GM21390 (cell line): ENCODE results near the gene ARL6IP6.

ENCODE experiments used
- ATAC-seq: cut with Tn5 transposase; IDR thresholded peaks from one replicate; pipeline ENCODE4 v1.9.1; 2021; ENCODE audit not compliant: unreplicated experiment

The ARL6IP6 gene

DNA sequence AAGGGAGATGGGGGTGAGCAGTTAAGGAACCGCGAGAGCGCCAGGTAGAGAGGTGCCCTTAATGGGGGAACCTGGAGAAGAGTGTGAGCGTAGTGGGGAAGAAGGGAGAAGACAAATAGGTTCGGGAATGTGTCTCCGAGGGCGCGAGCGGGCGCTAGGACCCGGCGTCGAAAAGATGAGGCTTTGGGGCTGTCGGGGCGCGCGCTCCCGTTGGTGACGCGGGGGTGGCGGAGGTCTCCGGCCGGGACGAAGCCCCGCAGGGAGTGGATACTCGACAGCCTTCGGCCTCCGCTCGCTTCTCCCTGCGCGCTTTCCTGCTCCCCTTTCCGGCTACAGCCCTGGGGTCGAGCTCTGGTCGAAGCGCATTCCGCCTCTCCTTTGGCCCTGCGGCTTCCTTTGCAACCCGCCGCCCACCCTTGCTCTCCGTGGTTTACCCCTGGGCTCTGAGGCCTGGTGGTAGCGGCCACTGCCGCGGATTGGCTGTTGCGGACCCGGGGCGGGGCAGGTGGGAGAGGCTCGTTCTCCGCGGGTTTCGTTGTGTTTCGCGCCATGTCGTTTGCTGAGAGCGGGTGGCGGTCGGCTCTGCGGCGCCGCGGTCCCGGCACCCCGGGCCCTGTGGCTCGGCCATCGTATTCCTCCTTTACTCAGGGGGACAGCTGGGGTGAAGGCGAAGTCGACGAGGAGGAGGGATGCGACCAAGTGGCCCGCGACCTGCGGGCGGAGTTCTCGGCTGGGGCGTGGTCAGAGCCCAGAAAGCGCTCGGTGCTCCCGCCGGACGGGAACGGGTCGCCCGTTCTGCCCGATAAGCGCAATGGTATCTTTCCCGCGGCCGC is at the start of gene ARL6IP6:
Gene ARL6IP6, plus strand, starts transcription at position 545 of the 833 bp plus-strand sequence. Its CDS starts 5 bp downstream, at position 550.
- ATAC-seq = peak; percentile 68

DNA sequence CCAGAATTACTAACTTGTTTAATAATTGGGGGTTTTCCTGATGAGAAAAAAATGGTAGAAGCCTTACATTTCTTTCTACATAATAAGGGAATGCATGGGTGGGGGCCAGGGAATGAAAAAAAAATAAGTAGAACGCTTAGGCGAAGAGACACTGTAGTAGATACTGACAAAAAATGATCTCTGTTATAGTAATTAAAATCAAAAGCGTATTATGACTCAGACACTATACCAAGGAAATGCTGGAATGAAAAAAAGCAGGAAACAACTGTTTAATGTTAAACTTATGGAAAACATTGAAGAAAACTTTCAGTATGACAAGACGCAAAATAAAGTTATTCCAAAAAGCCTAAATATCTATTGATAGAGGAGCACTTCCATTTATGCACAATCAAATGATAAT is 44.1 kb upstream of the ARL6IP6 start:
- ATAC-seq = no peak

DNA sequence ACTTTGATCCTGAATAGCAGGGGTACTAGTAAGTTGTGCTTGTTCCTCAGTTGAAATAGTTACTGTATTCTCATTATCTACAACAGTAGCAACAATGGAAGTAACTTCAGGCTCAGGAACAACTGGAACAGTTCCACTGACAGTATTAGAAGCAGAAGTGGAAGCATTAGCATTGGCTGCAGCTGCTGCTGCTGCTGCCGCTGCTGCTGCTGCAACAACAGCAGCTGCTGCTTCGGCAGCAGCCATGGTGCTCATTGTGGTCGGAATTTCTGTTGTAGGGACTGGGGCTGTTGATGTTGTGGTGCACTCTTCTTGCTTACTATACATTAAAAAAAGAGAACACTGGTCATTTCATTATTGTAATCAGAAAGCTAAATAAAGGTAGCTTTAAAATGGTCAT is 42.0 kb upstream of the ARL6IP6 start:
- ATAC-seq = no peak

DNA sequence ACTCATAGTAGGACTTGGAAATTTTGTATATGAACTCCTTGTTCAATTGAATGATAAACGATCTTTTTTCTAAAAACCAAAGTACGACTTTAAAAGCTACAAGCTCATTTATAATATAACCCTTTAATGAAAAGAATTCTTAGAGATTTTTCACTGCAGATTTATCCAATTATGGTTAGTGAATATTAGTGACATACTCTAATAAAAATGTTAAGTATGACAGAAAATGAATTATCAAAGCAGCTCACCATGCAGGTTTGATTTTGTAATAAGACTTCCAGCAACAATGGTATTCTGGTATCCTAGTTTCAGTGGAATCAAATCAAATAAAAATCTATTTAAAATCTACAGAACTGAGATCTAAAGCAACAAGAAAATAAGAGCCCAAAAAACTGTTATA is 39.6 kb upstream of the ARL6IP6 start:
- no peak for ATAC-seq

DNA sequence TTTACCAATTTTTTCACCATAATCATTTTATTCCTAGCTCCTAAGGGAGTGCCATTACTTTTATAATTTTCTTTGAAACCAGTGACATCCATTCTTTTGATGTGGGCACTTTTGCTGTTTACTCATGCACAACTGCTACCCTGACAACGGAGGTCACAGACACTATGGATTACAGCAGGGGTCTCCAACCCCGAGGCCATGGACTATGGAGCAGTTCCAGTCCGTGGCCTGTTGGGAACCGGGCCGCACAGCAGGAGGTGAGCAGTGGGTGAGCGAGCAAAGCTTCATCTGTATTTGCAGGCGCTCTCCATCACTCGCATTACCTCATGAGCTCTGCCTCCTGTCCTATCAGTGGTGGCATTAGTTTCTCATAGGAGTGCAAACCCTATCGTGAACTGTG is 35.8 kb upstream of the ARL6IP6 start:
- no peak for ATAC-seq

DNA sequence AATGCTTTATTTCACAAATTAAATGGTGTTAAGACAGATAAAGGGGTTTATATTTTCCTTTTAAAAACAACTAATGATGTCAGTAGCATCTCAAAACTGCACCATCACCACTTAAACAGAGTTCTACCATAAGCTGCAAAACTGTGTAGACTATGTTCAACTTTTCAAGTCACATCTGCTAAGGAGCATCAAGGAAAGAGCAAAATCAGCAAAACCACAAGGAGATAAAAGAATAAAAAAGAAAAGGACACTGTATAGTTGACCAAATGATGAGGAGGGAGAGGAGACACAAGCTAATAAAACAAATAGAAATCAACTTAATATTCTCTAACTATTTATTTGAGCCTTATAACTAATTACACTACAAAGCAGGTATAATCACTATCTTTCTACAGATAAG is 35.0 kb upstream of the ARL6IP6 start:
- no peak for ATAC-seq

DNA sequence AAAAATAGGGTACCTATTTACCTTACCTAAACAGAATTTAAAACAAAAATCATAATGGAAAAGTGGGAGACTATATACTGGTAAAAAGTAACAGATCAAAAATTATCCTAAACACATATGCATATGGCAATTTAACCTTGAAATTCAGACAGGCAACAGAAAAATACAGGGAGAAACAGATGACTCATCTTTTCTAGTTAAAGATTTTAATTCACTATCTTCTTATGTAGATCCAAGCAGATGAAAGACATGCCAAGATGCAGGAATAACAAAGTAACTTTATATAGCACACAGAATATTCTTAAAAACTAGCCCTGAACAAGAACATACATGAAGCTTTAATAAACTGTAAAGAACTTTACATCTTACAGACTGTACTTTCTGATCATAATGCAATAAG is 32.1 kb upstream of the ARL6IP6 start:
- no peak for ATAC-seq

DNA sequence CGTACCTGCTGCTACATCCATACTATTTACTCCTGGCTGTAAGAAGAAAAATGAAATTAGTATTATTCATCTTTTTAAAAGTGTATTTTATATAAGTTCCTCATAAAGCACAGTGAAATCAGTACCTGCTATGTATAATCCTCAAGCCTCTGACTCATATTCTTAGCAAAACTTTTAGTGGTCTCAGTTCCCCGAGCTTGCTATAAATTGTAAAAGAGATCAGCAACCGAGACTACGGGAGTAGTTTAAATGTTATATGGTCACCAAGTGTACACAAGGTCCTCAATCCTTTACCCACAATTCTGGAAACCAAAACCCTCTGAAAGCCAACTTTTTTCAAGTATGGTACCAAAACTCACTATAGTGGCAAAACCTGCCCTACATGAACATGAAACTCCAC is 25.4 kb upstream of the ARL6IP6 start:
- peak; percentile 92 for ATAC-seq

DNA sequence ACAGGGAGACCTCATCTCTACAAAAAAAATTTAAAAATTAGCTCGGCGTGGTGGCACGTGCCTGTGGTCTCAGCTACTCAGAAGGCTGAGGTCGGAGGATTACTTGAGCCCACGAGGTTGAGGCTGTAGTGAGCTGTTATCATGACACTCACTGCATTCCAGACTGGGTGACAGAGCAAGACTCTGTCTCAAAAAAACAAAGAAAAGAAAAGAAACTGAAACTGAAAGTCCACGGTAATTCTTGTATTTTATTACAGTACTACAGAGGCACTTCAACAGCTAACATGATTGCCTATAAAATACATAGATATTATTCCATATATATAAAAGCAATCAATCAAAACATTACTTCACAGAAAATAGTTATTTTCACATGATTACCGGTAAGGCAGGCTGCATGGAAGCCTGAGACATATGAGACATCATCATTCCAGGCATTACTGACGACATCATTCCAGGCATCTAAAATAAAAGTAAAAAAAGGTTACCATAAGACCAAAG is 24.2 kb upstream of the ARL6IP6 start:
- ATAC-seq = peak; percentile 60

DNA sequence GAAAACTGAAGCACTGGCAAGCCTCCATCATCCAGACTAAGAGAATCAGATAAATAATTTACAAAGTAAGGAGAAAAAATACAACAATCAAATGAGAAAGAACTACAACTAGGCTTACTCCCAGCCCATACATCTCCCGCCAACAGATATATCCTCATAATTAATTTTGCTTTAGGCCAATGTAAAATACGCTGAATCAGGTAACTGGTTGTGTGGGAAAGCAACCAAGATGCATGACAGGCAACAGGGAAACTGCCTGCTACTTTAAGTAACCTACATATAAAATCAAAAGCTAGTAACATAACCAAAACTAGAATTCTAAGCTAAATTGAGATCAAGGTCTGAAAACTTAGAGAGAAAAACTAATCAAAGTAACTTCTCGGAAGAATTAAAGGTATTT is 22.7 kb upstream of the ARL6IP6 start:
- ATAC-seq = no peak

DNA sequence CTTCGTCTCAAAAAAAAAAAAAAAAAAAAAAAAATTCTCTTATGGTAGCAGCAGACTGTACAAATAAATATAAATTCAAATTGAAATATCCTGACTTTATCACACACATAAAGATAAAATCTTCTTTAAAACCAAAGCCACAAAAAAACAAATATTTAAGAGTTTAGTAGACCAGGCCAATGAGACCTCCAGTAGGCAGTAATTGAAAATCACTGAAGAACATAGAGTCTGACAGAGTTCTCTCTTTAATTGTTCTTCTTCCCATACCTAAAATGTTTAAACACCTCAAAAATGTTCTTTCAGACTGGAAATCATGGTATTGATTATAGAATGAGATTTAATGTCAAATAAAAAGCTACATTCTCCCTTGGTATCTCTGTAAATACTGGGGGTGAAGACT is 21.9 kb upstream of the ARL6IP6 start:
- ATAC-seq = no peak

DNA sequence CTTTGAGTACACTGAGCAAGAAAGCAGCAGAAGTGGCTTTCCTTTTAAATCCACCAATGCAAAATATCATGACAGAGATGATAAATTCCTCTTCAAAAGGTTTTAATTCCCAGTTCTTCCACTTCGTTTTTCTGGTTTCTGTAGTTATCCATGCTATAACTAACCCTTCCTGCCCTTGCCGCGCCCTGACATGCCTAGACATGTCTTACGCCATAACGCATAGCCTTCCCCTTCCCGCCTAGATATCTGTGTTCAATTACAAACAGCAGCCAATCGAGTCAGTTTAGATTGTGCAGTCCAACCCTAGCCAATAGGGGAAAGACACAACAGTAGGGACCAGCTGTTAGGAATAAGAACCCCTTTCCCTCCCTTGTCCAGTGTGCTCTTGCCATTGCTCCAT is 17.2 kb upstream of the ARL6IP6 start:
- no peak for ATAC-seq

DNA sequence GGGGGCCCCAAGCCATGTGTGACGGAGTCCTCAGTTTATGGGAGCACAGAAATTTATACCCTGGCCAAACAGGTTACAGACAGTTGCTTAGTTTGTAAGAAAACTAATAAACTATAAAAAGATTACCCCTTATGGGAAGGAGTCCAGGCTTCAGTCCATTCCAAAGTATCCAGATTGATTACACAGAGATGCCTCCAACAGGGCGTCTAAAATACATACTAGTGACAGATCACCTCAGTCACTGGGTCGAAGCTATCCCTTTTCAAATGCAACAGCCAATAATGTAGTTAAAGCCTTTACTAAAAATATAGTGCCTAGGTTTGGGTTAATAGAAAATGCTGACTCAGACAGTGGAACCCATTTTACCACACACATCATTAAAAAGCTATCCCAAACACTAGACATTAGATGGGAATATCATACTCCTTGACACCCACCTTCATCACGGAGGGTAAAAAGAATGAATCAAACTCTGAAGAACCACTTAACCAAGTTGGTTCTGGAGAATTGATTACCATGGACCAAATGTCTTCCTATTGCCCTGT is 11.9 kb upstream of the ARL6IP6 start:
- ATAC-seq = no peak

DNA sequence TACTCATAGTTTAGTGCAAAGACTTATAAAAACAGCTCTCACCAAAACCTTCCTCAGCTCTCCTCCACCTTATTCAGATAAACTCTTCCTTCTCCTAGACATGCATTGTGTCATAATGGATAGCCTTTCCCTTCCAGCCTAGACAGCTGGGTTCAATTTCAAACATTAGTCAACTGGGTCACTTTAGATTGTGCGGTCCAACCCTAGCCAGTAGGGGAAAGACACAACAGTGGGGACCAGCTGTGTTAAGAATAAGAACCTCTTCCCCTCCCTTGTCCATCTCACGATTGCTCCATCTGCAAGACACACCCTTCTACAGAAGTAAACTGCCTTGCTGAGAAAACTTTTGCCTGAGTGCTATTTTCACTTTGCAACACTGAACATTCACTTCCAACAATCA is 9.7 kb upstream of the ARL6IP6 start:
- no peak for ATAC-seq

DNA sequence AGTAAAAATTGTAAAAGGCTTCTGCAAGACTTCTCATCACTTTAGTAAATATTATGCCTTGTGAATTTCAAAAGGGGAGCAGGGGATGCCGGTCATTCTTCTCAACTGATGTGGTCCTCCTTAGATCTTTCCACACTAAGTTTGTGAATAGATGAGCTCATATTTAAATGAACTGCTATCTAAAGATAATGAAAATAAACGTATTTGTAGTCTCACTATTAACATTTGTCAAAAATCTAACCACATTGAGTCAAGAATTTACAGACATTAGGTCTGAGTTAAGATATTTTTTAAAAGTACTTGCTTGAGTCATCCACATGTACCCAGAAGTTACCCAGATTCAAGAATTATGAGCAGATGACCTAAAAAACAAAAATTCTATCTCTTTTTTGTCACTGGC is 7.7 kb upstream of the ARL6IP6 start:
- no peak for ATAC-seq

DNA sequence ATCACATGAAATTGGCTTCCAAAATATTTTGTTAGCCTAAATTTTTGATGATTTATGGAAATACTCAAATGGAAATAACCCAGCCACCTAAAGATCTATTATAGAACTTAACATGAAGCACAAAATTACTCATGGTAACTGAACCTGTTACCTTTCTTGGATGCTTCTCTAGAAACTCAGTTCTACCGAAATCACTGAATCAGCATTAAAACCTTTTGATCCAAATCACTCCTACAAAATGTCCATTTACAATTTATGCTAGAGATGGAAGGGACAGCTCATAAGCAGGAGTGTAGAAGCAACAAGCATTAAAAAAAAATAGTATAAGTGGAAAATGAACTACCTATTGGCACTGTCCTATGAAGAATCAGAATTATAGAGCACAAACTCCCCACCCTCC is 3.3 kb upstream of the ARL6IP6 start:
- ATAC-seq = no peak

DNA sequence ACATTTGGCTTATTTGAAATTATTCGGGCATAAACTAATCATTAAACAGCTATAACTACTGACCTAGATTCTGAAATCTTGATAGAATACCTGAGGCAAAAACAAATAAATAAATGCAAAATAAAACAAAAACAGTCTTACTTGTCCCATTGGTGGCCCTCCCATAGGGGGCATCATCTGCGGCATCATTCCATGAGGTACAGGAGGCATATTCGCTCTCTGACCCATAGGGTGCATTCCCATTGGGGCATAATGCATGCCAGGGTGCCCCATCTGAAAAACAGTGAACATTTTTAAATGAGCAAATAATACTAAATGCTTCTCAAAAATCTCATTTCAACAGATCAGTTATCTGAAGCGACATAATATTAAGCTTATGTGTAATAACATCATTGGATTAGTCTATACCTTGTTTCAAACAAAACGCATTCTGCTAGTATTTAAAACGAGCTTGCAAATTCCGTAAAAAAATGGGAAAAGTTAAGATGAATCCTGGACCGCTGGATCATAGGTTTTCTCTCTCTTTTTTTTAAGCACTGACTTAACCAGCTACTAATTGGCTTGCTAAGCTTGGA is 2.5 kb upstream of the ARL6IP6 start:
- no peak for ATAC-seq

DNA sequence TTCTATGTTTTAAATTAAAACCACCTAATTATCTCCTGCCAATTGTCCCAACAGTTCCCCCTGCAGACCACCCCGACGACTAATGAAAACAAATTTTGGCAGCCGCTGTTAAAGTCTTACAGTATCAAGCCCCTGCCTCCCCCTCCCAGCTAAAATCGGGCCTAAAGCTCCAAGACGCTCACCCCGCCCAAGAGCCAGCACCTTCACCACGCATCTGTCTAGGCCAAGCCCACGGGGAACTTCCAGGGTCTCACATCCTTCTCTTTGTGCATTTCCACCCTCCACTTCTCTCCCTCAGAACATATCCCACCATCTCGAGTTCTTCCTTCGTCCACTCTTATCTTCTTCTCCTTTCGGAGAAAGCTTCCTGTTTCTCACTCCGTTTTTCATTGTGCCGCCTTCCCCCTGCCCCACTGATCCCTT is 1.6 kb upstream of the ARL6IP6 start:
- ATAC-seq = peak; percentile 0

DNA sequence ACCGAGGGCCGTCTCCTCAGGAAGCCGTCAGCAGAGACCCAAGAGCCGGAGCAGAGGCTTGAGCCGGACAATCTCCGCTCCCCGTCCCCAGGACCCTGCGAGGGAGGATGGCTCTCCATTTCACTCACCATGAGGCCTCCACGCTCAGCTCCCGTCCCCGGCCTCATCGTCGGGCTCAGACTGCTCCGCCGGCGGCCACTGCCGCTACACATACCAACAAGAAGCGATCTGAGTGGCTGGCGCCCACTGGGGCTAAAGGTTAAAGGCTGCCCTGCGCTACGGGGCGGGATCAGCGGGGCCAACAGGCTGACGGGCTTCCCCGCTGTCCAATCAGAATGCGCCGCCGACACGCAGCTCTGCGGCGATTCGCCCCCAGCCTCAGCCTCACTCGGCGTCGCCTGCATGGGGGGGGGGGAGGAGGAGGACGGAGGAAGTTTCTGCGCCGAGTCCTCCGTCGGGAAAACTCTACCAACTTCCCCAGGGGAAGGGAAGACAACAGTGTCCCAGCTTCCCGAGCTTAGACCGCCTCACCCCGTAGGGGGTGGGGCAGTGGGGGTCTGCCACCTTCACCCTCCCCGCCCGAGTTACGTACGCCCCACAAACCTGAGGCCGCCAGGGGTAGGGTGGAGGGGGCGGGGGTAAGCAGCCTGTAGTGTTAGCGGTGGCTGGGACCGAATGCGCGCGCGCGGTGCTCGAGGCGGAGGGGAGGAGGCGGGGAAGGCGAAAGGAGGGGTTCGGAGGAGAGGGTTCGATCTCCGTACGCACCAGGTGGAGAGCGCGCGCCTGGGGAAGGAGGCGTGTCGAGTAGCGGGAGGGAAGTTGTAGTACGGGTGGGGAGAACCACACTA is 968 bp upstream of the ARL6IP6 start, which contains the start of gene PRPF40A:
Gene PRPF40A, minus strand, starts transcription at position 234 of the 848 bp plus-strand sequence. Its CDS starts 22 bp downstream, at position 212.
- ATAC-seq = peak; percentile 60

DNA sequence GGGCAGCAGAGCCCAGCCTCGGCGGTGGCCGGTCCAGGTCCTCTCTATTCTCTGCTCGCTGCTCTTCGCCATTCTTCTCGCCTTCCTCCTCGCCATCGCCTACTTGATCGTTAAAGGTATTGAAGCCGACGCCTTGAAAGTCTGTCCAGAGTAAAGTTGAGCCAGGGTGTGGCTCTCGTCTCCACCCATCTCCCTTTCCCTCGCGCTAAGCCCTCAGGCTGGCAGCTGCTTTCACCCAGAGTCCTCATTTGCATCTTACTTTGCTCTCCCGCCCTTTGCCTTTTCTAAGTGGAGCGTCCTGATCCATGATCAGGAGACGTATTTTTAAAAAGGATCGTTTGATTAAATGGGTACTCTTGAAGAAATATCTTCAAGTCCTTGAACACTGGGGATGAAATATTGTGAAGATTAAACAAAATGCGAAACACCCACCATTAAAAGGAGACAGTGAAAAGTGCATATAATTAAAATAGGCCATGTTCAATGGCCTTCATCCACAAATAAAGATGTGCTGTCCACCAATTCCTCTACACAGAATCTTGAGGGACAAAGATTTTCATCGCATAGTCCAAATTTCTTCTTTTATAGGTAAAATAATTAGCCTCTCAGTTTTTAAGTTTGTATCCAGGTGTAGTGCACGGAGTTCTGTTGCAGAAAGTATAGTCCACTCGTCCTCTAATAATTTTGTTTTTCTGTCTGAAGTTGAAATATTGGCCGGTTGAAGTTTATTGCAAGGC is 657 bp downstream of the ARL6IP6 start:
- ATAC-seq = peak; percentile 30
